ENCODE measurements around the gene GDAP1L1.

- TF ChIP-seq, protein P1, sequence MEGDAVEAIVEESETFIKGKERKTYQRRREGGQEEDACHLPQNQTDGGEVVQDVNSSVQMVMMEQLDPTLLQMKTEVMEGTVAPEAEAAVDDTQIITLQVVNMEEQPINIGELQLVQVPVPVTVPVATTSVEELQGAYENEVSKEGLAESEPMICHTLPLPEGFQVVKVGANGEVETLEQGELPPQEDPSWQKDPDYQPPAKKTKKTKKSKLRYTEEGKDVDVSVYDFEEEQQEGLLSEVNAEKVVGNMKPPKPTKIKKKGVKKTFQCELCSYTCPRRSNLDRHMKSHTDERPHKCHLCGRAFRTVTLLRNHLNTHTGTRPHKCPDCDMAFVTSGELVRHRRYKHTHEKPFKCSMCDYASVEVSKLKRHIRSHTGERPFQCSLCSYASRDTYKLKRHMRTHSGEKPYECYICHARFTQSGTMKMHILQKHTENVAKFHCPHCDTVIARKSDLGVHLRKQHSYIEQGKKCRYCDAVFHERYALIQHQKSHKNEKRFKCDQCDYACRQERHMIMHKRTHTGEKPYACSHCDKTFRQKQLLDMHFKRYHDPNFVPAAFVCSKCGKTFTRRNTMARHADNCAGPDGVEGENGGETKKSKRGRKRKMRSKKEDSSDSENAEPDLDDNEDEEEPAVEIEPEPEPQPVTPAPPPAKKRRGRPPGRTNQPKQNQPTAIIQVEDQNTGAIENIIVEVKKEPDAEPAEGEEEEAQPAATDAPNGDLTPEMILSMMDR (IDR thresholded peaks at IDR 0.05; ENCODE audit: borderline replicate concordance, extremely low read depth, low read length, poor library complexity, severe bottlenecking), result no peak
- TF ChIP-seq EZH2 (IDR thresholded peaks at IDR 0.05; ENCODE audit: borderline replicate concordance, low read depth, low read length, severe bottlenecking), result no peak
Measured at GRCh38 chr20:44224637-44225036, 22.5 kb upstream of the GDAP1L1 start.
